ENCODE measurements around the gene FBXO28. TPM values are rescaled to one million over a fixed set of nuclear protein-coding genes. Genes with fewer than 3 reads are reported as not detected.

Gene FBXO28
- total and polyA plus RNA-seq, 2 donors (not counting 3 experiments of a cell fraction or from before 2014, with no cell fraction given) = 8.9 to 32.6 TPM

DNA sequence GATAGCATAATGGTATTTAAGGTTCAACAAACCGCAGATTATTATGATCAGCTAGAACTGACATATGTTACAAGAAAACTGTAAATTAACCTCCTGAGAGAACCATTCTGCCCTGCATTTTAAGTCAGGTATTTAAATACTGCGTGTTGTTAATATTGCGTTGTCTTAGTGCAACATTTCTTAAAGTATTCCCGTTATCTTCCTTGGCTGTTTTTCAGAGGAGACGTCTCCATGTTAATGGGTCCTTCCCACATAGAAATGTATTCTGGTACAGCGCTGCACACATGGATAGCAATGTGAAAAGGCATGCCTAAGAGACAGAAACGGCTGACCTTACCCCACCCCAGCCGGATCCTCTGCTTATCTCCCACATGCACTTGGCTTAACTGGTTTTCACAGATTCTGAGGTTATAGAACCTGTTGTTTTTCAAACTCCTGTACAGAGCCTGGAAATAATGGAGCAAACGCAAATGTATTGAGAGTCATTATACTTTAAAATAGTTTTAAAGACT, 46.3 kb downstream of the FBXO28 start:
- Histone ChIP-seq H4K20me1 (replicated peaks; ENCODE audit: control insufficient read depth, extremely low read depth, insufficient read depth, low read length) (no peaks in the 10 kb centered on the region), H3K4me3 (replicated peaks in 1 of 3; ENCODE audit: insufficient read depth in 1 of 3, low read depth in 1 of 3, low read length in 3 of 3) (no peak overlapping the region), H3K9me3 (replicated peaks; ENCODE audit: control insufficient read depth, insufficient read depth, low read length) (no peaks in the 10 kb centered on the region), H3K36me3 (ENCODE audit: control insufficient read depth in 2 of 2, extremely low read depth in 1 of 2, insufficient read depth in 2 of 2, low read length in 2 of 2) (peaks cover 8 to 12% of the 10 kb centered on the region in 2 experiments), H3K9ac (replicated peaks; ENCODE audit: extremely low read depth, insufficient read depth, low read length) (no peak overlapping the region), H3K27ac (ENCODE audit: insufficient read depth, low read depth, low read length) (no peak overlapping the region), H3K4me1 (ENCODE audit: control insufficient read depth, extremely low read depth, insufficient read depth, low read length) (peaks cover 3% of the 10 kb centered on the region), H3K79me2 (ENCODE audit: control insufficient read depth, insufficient read depth, low read length) (no peaks in the 10 kb centered on the region), H3K4me2 (ENCODE audit: insufficient read depth, low read length) (no peak overlapping the region), H3K9me1 (replicated peaks; ENCODE audit: control insufficient read depth, extremely low read depth, insufficient read depth, low read length) (no peaks in the 10 kb centered on the region), H3K27me3 (ENCODE audit: control insufficient read depth in 2 of 2, insufficient read depth in 2 of 2, low read length in 2 of 2) (no peaks in the 10 kb centered on the region), H2AFZ (ENCODE audit: low read depth, low read length) (no peak overlapping the region)
- BruUV-seq (replicated peaks) = no TSS peak
- CTCF ChIA-PET = no interaction called here
- no peak for TF ChIP-seq EZH2 (IDR thresholded peaks at IDR 0.05; ENCODE audit: borderline replicate concordance, low read depth, low read length, severe bottlenecking)
- TF ChIP-seq MYC (IDR thresholded peaks at IDR 0.05; ENCODE audit: low read depth, low read length) = no peak
- no peak for TF ChIP-seq CTCF (IDR thresholded peaks at IDR 0.05; ENCODE audit: extremely low read depth in 1 of 2, insufficient read depth in 1 of 2, low read depth in 1 of 2, low read length in 2 of 2)
- no peak for TF ChIP-seq POLR2A (IDR thresholded peaks at IDR 0.05; ENCODE audit: low read depth, low read length)
- TF ChIP-seq FOS (IDR thresholded peaks at IDR 0.05; ENCODE audit: borderline replicate concordance, insufficient read depth, low read length) = no peak
- no peak for TF ChIP-seq MAX (IDR thresholded peaks at IDR 0.05; ENCODE audit: insufficient read depth, insufficient read length)
- TF ChIP-seq POLR2AphosphoS5 (IDR thresholded peaks at IDR 0.05; ENCODE audit: insufficient read depth, low read depth, low read length) = no peak
- TF ChIP-seq GATA2 (IDR thresholded peaks at IDR 0.05; ENCODE audit: insufficient read depth, insufficient read length, low read depth, low read length) = no peak
- TF ChIP-seq JUN (IDR thresholded peaks at IDR 0.05; ENCODE audit: borderline replicate concordance, insufficient read depth, insufficient read length, low read depth) = no peak
- DNase-seq (ENCODE audit: low read depth, low spot score) = no peak
- dilution Hi-C loops (cut with MboI; ENCODE audit: extremely low pct_ligation_motif_present, low sequenced_read_pairs) = no loop called here
- POLR2A ChIA-PET = no interaction called here
- intact Hi-C loops (cut with micrococcal nuclease) = no loop called here
- FAIRE-seq = no peak

Measured in endothelial cell of umbilical vein (primary cell).